Stimulated activated CD8-positive, alpha-beta memory T cell treated with anti-CD3 and anti-CD28 coated beads, Interleukin-4, amount 100 ng/mL, for 4 hours (primary cell): ENCODE measurements around the gene RPS10.

Experiments used
- DNase-seq, 2 donors: peaks; one replicate each; pipeline ENCODE4 v3.0.0-alpha.2; 2020; ENCODE audit warnings: low read depth in 2 of 2, low spot score in 1 of 2

The RPS10 gene

DNA sequence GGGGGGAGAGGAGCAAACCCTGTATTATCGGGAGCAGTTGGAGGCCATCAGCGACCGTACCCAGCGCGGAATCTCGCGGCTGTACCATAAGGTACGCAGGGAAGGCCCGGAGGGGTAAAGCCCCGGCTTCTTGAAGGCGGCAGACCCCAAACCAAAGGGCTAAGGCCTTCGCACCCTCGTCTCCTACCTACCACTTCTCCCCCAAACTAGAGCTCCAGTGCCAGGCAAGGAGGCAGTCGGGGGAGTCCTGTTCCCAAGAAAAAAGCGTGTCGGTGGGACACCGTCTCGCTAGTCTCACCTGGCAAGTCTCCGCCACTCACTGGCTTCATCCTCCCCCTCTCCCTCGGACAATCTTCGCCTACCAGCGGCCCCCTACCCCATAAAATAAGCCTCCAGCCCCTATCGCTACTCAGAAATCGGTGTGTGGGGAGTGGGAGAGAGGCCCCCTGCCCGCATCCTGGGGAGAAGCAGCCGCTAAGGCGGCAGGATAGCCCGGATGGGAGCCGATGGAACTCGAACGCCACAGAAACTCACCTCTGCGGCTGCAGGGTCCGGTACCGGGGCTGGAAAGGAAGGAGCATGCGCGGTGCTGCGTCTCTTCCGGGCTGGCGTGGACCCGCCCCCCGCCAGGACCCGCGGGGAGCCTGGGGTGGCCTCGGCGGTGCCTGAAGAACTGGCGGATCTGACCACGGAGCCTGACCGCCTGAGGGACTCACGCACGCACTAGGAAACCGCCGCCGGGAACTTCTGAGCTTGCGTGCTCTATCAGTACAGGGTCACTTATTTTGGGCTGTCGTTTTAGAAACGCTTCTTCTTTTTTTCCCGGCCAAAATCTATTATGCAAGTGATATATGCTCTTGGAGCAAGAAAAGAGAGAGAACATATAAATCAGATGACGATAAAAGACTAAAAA, at the start of gene RPS10:
TSS of gene RPS10 (minus strand) at position 572 of the 913 bp plus-strand sequence. CDS start 848 bp downstream, outside the sequence.
- peak; percentile 71 to 76 for DNase-seq

DNA sequence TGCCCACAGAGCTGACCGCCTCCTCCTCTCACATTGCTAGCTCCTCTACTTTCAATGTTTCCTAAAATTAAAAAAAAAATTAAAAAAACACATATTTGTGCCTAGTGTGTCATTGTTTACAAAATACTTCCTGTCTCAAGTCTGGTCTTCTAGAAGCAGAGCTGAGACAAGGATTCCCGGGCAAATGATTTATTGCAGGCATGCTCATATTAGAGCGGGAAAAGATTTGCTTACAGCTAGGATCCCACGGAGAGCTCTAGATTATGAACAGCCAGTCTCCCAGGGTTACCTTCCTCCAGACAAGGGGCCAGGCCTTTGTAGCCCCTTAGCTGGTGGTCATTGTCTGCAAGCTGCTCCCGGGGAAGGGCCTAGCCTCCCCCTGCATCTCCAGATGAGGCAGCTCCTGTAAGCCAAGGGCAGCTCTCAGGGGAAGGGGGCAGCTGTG, 49.4 kb upstream of the RPS10 start:
- DNase-seq, result no peak

DNA sequence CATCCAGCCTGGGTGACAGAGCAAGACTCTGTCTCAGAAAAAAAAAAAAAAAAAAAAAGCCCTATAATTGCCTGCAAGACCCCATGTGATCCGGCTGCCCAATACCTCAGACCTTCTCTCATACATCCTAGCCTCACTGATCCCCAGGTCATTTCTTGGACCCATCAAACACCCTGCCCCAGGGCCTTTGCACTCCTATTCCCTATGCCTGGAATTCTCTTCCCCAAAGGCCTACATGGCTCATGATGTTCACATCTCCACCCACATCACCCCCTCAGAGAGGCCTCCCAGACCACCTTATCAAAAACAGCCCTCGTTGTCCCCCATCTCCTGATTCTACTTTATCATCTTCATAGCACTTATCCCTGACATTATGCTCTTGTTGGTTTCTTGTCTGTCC, 48.9 kb upstream of the RPS10 start:
- DNase-seq, result no peak

DNA sequence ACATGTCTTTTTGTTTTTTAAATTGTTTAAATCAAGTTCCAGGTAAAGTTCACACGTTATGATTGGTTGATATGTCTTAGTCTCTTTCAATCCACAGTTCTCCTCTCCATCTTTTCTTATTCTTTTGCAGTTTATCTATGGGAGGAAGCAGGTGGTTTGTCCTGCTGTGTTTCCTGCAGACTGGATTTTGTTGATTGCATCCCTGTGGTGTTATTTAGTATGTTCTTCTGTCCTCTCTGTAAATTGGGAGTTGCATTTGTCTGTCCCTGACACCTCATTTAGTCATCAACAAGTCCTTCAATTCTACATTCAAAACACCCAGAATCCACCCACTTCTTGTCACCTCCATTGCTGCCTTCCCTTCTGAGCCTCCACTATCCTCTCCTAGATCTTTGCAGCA, 48.1 kb upstream of the RPS10 start:
- no peak for DNase-seq

DNA sequence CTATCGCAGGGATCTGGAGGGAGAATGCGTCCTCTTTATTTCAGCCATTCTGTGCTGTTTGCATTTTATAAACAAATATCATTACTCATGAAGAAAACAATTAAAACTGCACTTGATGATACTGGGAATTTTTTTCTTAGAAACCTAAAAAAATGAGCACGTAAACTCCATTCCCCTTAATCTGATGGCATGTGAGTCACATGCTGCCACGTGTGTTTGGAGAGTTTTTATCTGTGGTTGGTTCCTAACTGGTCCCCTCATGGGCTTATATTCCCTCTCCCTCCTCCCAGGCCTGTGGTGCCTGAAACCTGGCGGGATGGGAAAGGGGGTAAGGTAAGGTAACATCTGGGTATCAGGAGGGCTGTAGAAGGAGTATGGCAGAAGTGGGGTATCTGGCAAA, 46.6 kb upstream of the RPS10 start:
- no peak for DNase-seq

DNA sequence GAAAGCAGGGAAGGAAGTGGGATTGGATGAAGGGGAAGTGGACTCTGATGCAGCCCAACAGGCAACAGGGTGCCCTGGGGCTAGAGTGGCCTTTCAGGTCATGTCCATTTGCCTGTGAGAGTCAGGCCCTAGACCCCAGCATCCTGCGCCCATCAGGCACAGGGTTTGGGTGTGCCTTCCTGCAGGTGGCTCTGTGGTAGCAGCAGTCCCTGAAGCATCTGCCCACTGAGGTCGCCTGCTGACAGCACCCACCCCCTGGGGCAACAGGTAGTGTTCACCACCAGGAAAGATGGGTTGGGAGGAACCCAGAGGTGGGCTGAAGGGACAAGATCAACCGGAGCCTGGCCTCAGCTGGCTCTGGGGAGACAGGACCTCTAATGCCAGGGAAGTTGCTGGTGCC, 43.6 kb upstream of the RPS10 start:
- no peak for DNase-seq

DNA sequence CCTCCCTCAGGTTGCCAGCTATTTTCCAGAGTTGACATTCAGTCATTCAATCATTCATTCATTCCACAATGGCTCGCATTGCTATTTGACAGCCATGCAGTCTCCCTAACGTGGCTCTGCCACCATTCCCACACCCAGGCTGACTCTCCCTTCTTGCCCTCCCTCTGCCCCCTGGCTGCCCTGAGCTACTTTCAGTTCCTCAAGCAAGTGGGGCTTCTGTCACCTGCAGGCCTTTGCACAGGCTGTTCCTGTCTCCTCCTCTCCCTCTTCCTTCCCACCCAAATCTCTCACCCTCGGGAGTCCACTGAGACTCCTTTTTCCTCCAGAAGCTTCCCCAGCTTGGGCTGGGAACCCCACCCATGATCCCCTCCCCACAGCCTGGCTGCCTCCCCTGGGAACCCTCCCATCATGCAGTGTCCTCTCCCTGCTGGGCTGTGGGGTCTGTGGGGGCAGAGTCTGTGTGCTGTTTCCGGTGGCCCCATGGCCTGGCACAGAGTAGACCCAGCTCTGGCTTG, 42.6 kb upstream of the RPS10 start:
- DNase-seq, result no peak

DNA sequence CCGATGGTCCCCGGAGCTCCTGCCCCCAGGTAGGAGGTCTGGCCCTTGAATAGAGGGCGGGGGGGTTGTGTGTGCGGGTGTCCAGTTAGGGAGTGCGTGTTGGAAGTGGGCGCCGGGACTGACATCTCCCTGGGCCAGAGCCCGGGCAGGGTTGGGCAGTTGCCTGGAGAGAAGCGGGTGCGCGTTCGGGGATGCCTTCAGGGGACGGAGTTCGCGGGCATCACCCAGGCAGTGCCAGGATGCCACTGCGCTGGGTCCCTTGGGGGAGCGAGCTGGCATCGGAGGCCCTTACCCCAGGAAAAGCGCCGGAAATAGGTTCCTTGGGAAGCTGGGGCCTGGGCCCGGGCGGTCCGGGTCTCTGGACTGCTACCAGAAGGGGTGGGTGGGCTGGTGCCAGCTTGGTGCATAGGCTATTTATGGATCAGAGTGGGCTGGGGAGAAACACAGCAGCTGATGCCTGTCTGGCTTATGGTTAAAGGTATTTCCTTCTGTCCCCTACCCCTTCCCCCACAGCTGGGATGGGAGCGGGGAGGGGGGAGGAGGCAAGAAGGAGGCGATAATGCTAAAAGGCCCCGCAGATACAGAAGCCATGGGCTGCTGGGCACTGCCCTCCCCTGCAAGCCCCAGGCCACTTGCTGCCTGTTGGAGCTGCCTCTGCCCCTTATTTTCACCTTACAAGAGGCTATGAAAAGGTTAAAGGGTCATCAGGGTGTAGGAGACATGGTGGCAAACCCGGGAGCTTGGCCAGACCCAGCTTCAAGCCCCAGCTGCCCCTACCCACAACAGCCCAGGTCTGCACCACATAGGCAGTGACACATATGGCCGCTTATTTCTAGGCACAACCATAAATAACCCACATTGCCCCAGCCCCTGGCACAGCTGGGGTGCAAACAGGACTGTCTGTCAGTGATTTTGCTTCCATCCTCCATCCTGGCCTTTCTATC, 40.6 kb upstream of the RPS10 start:
- DNase-seq, result no peak

DNA sequence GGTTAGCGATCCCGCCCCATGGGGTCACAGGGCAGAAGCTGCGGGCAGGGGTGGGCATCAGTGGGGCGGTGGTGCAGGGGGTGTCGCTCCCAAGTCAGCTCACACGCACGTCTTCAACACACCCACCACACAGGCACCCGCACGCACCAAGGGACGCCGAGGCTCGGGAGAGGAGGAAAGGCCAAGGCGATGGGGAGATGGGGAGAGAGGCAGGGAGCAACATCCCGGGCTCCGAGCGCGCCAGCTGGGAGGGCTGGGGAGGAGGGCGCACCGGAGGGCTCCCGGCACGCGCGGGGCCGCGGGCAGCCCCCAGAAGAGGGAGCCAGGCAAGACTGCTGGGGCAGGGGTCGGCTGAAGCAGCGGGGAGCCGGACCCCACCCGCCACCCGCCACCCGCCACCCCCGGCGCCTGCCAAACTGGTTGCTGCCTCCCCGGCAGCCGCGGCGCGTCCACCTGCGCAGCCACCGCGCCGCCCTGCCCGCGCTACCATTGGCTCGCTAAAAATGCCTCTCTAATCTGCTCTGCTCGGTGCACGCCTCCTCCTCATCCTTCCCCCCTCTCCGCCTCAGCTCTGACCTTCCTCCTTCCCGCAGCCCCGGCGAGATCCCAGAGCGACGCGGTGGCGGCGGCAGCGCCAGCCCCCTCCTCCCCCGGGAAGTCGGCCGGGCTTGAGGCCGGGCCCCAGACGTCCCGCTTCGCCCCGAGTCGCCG, 39.8 kb upstream of the RPS10 start, which contains the start of gene PACSIN1:
TSS of gene PACSIN1 (plus strand) at position 546 of the 711 bp plus-strand sequence. CDS start 60,230 bp downstream, outside the sequence.
- DNase-seq, result no peak

DNA sequence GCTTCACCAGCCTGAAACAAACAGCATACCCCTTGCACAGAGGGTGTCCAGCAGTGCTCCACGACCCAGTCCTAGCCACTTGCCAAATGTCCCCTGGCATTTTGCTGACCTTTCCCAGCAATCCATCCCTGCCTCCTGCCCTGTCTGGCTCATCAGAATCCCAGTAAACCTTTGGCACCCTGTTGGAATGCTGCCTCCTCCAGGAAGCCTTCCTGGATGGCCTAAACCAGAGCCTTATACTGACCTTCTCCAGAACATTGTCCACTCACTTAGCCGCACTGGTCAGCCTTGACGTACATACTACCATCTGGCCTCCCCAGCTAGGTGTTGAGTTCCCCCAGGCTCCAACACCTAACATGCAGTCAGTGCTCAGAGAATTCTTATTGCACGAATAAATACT, 38.0 kb upstream of the RPS10 start:
- DNase-seq, result no peak

DNA sequence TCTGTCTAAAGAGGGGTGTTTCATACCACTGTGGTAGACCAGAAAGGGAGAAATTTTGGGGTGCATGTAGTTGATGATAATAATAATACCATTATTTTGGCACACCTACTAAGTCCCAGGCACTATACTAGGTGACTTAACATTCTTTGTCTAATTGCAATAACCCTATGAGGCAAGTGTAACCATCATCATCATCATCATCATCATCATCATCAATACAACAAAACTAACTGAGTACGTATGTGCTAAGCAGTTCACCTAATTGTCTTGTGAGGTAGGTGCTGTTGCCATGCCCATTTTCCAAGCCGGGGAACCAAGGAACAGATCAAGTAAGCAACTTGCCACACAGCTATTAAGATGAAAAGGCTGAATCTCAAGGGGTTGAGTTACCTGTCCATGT, 37.4 kb upstream of the RPS10 start:
- no peak for DNase-seq

DNA sequence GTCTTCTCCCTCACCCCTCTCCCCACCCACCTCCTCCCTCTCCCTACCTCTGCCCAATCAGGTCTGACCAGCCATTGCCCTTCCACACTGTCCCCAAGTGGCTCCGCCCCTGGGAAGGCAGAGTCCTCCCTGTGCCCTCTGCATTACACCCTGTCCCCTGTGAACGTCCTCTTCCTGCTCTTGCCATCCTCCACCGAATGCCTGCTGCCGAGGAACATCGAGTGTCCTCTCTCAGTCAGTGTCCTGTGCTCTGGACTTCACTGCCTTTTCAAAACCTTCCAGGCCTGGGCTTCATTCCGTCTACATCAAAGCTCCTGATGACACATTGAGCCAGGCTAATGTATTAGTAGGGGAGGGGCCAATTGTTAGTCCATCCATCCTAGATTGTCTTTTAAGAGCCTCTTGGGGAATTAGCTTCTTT, 36.7 kb upstream of the RPS10 start:
- DNase-seq, result no peak

DNA sequence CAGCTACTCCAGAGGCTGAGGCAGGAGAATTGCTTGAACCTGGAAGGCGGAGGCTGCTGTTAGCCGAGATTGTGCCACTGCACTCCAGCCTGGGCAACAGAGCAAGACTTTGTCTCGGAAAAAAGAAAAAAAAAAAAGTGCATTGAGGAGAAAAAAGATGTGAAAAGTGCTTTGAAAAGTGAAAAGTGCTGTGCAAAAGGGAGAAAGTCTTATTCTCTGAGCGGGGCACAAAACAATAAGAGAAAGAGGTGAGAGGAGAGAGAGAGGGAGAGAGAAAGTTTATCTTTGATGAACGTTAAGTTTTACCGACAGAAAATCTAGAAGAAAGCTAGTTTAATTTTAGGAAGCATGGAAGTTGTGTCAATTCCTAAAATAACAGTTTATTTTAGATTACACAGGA, 36.1 kb upstream of the RPS10 start:
- DNase-seq, result no peak

DNA sequence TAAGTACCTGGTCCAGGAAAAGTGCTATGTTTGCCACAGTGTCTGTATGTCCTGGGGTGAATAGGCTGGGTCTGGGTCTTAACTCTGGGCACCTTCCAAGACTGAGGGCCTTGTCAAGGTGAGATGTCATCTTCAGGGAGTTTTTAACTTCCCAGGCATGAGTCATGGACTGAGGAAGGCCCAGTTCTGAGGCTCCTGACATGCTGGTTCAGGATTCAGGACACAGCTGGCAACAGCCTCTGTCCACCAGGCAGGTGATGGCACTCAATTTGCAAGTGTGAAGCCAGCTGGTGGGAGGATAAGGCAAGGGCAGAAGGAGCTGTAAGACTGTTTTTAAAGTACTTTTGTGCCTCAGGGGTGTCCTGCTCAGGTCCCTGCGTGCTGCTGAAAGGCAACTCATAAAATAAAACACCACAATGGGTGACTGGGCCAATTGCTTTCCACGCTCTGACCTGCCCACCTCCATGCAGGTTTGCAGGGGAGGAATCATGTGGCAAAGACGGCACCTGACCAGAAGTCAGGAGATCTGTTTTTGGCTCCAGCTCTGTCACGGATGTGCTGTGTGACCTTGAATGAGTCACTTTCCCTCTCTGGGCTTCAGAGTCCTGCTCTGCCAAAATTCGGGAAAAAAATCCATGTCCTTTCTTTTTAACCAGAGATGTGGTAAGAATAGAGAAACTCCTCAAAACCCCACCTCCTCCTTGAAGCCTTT, 35.1 kb upstream of the RPS10 start:
- no peak for DNase-seq

DNA sequence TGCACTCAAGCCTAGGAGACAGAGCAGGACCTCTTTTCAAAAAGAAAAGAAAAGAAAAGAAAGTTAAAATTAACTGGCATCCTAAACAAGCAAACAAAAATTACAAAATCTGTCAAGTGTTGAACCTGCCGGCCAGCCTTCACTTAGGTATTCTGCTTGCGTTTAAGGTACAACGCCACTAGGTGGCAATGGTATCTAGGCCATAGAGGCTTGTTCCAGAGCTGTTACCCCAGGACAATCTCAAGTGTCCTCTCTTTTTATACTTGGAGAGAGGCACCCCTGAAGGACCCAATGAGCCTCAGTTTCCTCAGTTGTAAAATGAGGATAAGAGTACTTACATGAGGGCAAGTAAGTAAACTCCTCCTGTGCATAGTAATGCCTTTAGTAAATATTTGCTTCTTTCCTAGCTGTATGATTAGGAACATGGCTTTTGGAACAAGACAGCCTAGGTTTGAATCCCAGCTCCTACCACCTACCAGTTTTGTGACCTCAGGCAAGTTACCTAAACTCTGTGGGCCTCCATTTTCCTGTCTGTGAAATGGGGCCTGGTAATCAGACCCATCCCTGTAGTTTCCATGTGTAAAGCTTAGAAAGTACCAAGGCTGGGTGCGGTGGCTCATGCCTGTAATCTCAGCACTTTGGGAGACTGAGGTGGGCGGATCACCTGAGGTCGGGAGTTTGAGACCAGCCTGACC, 34.2 kb upstream of the RPS10 start:
- peak in 1 of 2 donors; percentile 6 for DNase-seq

DNA sequence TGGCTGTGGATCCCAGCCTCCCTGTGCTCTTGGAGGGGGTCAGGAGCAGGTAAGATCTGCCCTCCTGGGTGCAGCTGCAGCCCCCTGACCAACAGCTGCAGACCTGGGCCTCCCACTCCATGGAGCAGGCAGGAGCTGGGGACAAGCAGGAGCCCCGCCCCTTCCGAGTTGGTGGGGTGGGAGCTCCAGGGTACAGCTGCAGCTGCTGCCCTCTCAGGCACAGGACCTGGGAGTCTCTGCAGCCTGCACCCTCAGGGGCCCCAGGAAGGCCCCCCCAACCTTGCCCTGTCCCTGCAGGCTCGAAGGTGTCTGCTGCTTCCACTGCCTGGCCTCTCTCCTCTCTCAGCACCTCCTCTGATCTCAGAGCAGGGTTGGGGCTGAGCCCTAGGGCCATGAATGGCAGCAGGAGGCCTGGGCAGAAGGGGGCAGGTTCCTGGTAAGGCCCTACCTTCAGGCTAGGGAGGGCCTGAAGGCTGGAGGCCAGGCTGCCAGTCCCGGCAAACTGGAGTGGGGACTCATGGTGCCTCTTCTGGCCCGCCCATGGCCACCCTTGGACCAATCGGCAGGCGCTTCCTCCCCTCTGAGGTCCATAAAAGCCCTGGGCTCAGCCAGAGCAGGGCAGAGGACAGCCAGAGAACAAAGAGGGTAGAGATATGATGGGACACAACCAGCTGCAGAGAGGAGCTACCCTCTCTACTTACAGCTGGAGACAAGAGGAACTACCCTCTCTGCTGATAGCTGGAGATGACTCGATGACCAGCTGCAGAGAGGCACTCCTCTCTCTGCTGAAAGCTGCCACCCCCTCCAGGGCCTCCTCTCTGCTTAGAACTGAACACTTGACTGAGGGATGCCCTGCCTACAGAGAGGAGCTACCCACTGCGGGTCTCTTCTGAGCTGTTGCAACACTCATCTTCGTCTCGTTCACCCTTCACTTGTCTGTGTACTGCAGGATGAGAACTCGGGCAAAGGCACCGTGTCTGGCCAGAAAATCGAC, 32.2 kb upstream of the RPS10 start:
- no peak for DNase-seq

DNA sequence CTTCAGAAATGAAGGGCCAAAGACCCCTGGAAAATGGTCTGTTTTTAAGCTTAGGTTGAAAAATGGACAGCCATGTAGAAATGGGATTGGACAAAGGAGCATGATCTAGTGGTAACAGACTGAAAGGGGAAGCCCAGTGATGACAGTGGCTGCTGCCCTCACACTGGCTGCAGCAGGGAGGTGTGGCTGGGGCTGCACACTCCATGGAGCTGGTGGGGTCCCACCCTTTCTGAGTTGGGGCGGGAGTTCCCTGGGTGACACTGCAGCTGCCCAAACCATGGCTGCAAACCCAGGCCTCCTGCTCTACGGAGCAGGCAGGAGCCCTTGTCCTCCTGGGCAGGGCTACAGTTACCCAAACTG, 31.5 kb upstream of the RPS10 start:
- no peak for DNase-seq

DNA sequence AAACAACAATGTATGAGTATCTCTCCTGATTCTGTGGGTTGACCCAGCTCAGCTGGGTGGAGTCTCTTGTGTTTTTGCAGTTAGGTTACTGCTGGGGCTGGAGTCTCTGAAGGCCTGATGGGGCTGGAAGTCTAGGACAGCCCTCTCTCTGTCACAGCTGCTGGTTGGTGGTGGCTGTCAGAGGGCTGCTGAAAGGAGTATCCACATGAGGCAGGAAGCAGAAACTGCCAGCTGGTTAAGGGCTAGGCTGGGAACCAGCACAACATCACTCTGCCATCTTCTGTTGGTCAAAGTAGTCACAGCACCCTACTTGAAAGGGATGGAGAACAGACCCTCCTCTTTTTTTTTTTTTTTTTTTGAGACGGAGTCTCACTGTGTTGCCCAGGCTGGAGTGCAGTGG, 30.0 kb upstream of the RPS10 start:
- no peak for DNase-seq
